Measurements from ENCODE around the gene CCDC201.
"Not testable (repeated sequence)": the region's sequence is repeated elsewhere in the genome, so short reads cannot be mapped to it uniquely, and the experiment has no call there.

GRCh38 chr7:45852984-45853383, 19.9 kb downstream of the CCDC201 start:
- TF ChIP-seq CTCF (IDR thresholded peaks at IDR 0.05; ENCODE audit: insufficient read depth, low read length, poor library complexity, severe bottlenecking); EZH2phosphoT487 (conservative IDR thresholded peaks at IDR 0.05; ENCODE audit: low read length): not testable (repeated sequence)
